GM12872 (cell line): Measurements from ENCODE around the gene CRYBA4.

Experiments
- CTCF ChIP-seq: IDR thresholded peaks from 3 replicates; pipeline ENCODE4 v1.5.1; 2011; ENCODE audit warnings: low read depth, mild to moderate bottlenecking, low read length, moderate library complexity; ENCODE audit not compliant: insufficient read depth

Gene CRYBA4

GRCh38 chr22:26589367-26589844, 32.4 kb upstream of the CRYBA4 start:
- no peak for TF ChIP-seq CTCF

GRCh38 chr22:26589845-26590736, 31.7 kb upstream of the CRYBA4 start, which contains the start of gene TPST2:
TSS of gene TPST2 (minus strand) at chr22:26590132. CDS start at chr22:26541630, 48,502 bp downstream.
- no peak for TF ChIP-seq CTCF

GRCh38 chr22:26592421-26592891, 29.3 kb upstream of the CRYBA4 start:
- TF ChIP-seq CTCF = no peak

- TF ChIP-seq CTCF = no peak
These were observed 28.0 kb upstream of the CRYBA4 start for GRCh38 chr22:26593763-26594162.

- TF ChIP-seq CTCF = no peak
These were observed 24.7 kb upstream of the CRYBA4 start for GRCh38 chr22:26597026-26597425.

- TF ChIP-seq CTCF = no peak
These were observed 24.3 kb upstream of the CRYBA4 start for GRCh38 chr22:26597480-26597879.

GRCh38 chr22:26599505-26599904, 22.3 kb upstream of the CRYBA4 start:
- TF ChIP-seq CTCF = no peak
